Fibroblast of skin of scalp (primary cell): ENCODE results near the gene FNIP1.
"Not testable (repeated sequence)": the region's sequence is repeated elsewhere in the genome, so short reads cannot be mapped to it uniquely, and the experiment has no call there.

ENCODE experiments used
- DNase-seq: peaks from one replicate; pipeline ENCODE4 v3.0.0-alpha.2; 2013

FNIP1 gene

GRCh38 chr5:131684051-131684450, 112.8 kb downstream of the FNIP1 start:
- DNase-seq = no peak

- DNase-seq = no peak
Observed at GRCh38 chr5:131682826-131683225, 114.0 kb downstream of the FNIP1 start.

- DNase-seq = no peak
Observed at GRCh38 chr5:131682175-131682574, 114.6 kb downstream of the FNIP1 start.

GRCh38 chr5:131679911-131680310, 116.9 kb downstream of the FNIP1 start:
- peak; percentile 66 for DNase-seq

GRCh38 chr5:131678273-131678672, 118.5 kb downstream of the FNIP1 start:
- not testable (repeated sequence) for DNase-seq

GRCh38 chr5:131677115-131677514, 119.7 kb downstream of the FNIP1 start:
- no peak for DNase-seq

- no peak for DNase-seq
Observed at GRCh38 chr5:131672776-131673175, 124.0 kb downstream of the FNIP1 start.

GRCh38 chr5:131671994-131672655, 124.7 kb downstream of the FNIP1 start:
- DNase-seq = peak; percentile 84

GRCh38 chr5:131671409-131671808, 125.4 kb downstream of the FNIP1 start:
- DNase-seq = peak; percentile 25

GRCh38 chr5:131664929-131665328, 131.9 kb downstream of the FNIP1 start:
- DNase-seq = no peak

- peak; percentile 60 for DNase-seq
Observed at GRCh38 chr5:131661933-131662332, 134.9 kb downstream of the FNIP1 start.

GRCh38 chr5:131659841-131660240, 137.0 kb downstream of the FNIP1 start:
- DNase-seq = no peak

GRCh38 chr5:131659290-131659689, 137.5 kb downstream of the FNIP1 start:
- DNase-seq = no peak

- no peak for DNase-seq
Observed at GRCh38 chr5:131654776-131655175, 142.0 kb downstream of the FNIP1 start.

GRCh38 chr5:131654309-131654708, 142.5 kb downstream of the FNIP1 start:
- no peak for DNase-seq

GRCh38 chr5:131649161-131649560, 147.7 kb downstream of the FNIP1 start:
- peak; percentile 12 for DNase-seq

- DNase-seq = no peak
Observed at GRCh38 chr5:131647048-131647769, 149.6 kb downstream of the FNIP1 start.

- DNase-seq = peak; percentile 36
Observed at GRCh38 chr5:131644822-131645221, 152.0 kb downstream of the FNIP1 start.

GRCh38 chr5:131644370-131644769, 152.4 kb downstream of the FNIP1 start:
- DNase-seq = peak; percentile 12

- DNase-seq = no peak
Observed at GRCh38 chr5:131641494-131641893, 155.3 kb downstream of the FNIP1 start.

- no peak for DNase-seq
Observed at GRCh38 chr5:131640043-131640856, 156.6 kb downstream of the FNIP1 start.

- DNase-seq = no peak
Observed at GRCh38 chr5:131639148-131639547, 157.7 kb downstream of the FNIP1 start.

GRCh38 chr5:131637694-131638093, 159.1 kb downstream of the FNIP1 start:
- DNase-seq = no peak
